HepG2 (cell line): ENCODE data around the gene FSD1.

Experiments
- ARID2 ChIP-seq: sonication (generic); formaldehyde crosslinking; IDR thresholded peaks from 2 replicates; pipeline ENCODE4 v1.8.1; 2022; ENCODE audit warnings: mild to moderate bottlenecking, missing genetic modification reagents, borderline replicate concordance
- BHLHE40 ChIP-seq: IDR thresholded peaks from 2 replicates; pipeline ENCODE4 v1.6.1; 2011; ENCODE audit warnings: low read length, improper control_type of control experiment
- TAF1 ChIP-seq: sonication (generic); formaldehyde crosslinking; IDR thresholded peaks from 2 replicates; pipeline ENCODE4 v1.4.0; 2020; ENCODE audit warnings: missing genetic modification reagents
- ZNF766 ChIP-seq: sonication (generic); formaldehyde crosslinking; IDR thresholded peaks from 2 replicates; pipeline ENCODE4 v1.5.0; 2020; ENCODE audit warnings: missing genetic modification reagents, borderline replicate concordance
- ZNF773 ChIP-seq: sonication (generic); formaldehyde crosslinking; IDR thresholded peaks from 2 replicates; pipeline ENCODE4 v1.4.0; 2020; ENCODE audit warnings: missing genetic modification reagents, borderline replicate concordance

- no peak for TF ChIP-seq TAF1 (CRISPR knock-in tag)
- TF ChIP-seq ZNF773 (CRISPR knock-in tag) = no peak
- TF ChIP-seq ARID2 (CRISPR knock-in tag) = no peak
- TF ChIP-seq BHLHE40 = no peak
- TF ChIP-seq ZNF766 (CRISPR knock-in tag) = no peak
Observed at GRCh38 chr19:4357095-4357797, 52.8 kb downstream of the FSD1 start.
